Measurements from ENCODE around the gene FADD. TPM values are rescaled to one million over a fixed set of nuclear protein-coding genes. Genes with fewer than 3 reads are reported as not detected.

FADD gene
- total and polyA plus RNA-seq, 2 donors (not counting 3 experiments of a cell fraction or from before 2014, with no cell fraction given) = 35.4 to 45.1 TPM

DNA sequence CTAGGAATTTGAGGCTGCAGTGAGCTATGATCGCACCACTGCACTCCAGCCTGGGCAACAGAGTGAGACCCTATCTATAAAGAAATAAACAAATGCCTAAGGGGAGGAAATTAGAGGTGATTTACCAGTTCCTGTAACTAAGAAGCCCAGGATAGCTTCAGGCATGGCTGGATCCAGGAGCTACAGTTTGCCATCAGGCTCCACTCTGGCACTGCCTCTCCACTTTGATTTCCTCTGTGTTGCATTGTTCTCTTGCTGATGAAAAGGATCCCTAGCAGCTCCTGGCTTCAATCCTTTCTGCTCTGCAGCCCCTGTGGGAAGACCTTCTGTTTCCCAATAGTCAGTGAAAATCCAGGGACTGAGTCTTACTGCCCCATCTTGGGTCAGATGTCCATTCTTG lies 20.1 kb upstream of the FADD start:
- no TSS peak for BruUV-seq (replicated peaks)
- no peaks in the 10 kb centered on the region for H3K9me3 ChIP-seq (replicated peaks; ENCODE audit: control insufficient read depth, insufficient read depth, low read length)
- no peak overlapping the region for H2AFZ ChIP-seq (ENCODE audit: low read depth, low read length)
- H3K4me2 ChIP-seq (ENCODE audit: insufficient read depth, low read length) = no peak overlapping the region
- TF ChIP-seq, protein P1, sequence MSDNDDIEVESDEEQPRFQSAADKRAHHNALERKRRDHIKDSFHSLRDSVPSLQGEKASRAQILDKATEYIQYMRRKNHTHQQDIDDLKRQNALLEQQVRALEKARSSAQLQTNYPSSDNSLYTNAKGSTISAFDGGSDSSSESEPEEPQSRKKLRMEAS (IDR thresholded peaks at IDR 0.05; ENCODE audit: insufficient read depth, insufficient read length) = no peak
- no peak for TF ChIP-seq FOS (IDR thresholded peaks at IDR 0.05; ENCODE audit: borderline replicate concordance, insufficient read depth, low read length)
- TF ChIP-seq GATA2 (IDR thresholded peaks at IDR 0.05; ENCODE audit: insufficient read depth, insufficient read length, low read depth, low read length) = no peak
- no peak for TF ChIP-seq MYC (IDR thresholded peaks at IDR 0.05; ENCODE audit: low read depth, low read length)
- TF ChIP-seq EZH2 (IDR thresholded peaks at IDR 0.05; ENCODE audit: borderline replicate concordance, low read depth, low read length, severe bottlenecking) = no peak
- TF ChIP-seq POLR2AphosphoS5 (IDR thresholded peaks at IDR 0.05; ENCODE audit: insufficient read depth, low read depth, low read length) = no peak
- TF ChIP-seq, protein P2, sequence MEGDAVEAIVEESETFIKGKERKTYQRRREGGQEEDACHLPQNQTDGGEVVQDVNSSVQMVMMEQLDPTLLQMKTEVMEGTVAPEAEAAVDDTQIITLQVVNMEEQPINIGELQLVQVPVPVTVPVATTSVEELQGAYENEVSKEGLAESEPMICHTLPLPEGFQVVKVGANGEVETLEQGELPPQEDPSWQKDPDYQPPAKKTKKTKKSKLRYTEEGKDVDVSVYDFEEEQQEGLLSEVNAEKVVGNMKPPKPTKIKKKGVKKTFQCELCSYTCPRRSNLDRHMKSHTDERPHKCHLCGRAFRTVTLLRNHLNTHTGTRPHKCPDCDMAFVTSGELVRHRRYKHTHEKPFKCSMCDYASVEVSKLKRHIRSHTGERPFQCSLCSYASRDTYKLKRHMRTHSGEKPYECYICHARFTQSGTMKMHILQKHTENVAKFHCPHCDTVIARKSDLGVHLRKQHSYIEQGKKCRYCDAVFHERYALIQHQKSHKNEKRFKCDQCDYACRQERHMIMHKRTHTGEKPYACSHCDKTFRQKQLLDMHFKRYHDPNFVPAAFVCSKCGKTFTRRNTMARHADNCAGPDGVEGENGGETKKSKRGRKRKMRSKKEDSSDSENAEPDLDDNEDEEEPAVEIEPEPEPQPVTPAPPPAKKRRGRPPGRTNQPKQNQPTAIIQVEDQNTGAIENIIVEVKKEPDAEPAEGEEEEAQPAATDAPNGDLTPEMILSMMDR (IDR thresholded peaks at IDR 0.05; ENCODE audit: extremely low read depth in 1 of 2, insufficient read depth in 1 of 2, low read depth in 1 of 2, low read length in 2 of 2) = no peak
- TF ChIP-seq POLR2A (IDR thresholded peaks at IDR 0.05; ENCODE audit: low read depth, low read length) = no peak
- TF ChIP-seq JUN (IDR thresholded peaks at IDR 0.05; ENCODE audit: borderline replicate concordance, insufficient read depth, insufficient read length, low read depth) = no peak
- H3K27me3 ChIP-seq (ENCODE audit: control insufficient read depth in 2 of 2, insufficient read depth in 2 of 2, low read length in 2 of 2) = no peaks in the 10 kb centered on the region
- H3K36me3 ChIP-seq (ENCODE audit: control insufficient read depth in 2 of 2, extremely low read depth in 1 of 2, insufficient read depth in 2 of 2, low read length in 2 of 2) = no peaks in the 10 kb centered on the region
- no peaks in the 10 kb centered on the region for H4K20me1 ChIP-seq (replicated peaks; ENCODE audit: control insufficient read depth, extremely low read depth, insufficient read depth, low read length)
- dilution Hi-C loops (cut with MboI; ENCODE audit: extremely low pct_ligation_motif_present, low sequenced_read_pairs) (loop anchor here (25.0 kb wide), 1 partner anchor 271 kb away; no protein-coding TSS in a partner anchor), intact Hi-C loops (cut with micrococcal nuclease) (no loop called here)
- no peak overlapping the region for H3K27ac ChIP-seq (ENCODE audit: insufficient read depth, low read depth, low read length)
- no peaks in the 10 kb centered on the region for H3K9me1 ChIP-seq (replicated peaks; ENCODE audit: control insufficient read depth, extremely low read depth, insufficient read depth, low read length)
- no peak overlapping the region for H3K9ac ChIP-seq (replicated peaks; ENCODE audit: extremely low read depth, insufficient read depth, low read length)
- no peak for DNase-seq (ENCODE audit: low read depth, low spot score)
- no peaks in the 10 kb centered on the region for H3K79me2 ChIP-seq (ENCODE audit: control insufficient read depth, insufficient read depth, low read length)
- CTCF ChIA-PET = interaction anchor here (0.7 to 2.7 kb wide), 5 partner anchors 9 to 277 kb away, joined by 3 to 9 read pairs (median 3); no protein-coding TSS in a partner anchor
- FAIRE-seq = no peak
- POLR2A ChIA-PET = no interaction called here
- H3K4me3 ChIP-seq (replicated peaks in 1 of 3; ENCODE audit: insufficient read depth in 1 of 3, low read depth in 1 of 3, low read length in 3 of 3) = no peak overlapping the region
- no peaks in the 10 kb centered on the region for H3K4me1 ChIP-seq (ENCODE audit: control insufficient read depth, extremely low read depth, insufficient read depth, low read length)

Data from endothelial cell of umbilical vein (primary cell).